GM19240 (cell line): ENCODE data around the gene KIF1A.

Experiments used
- DNase-seq: peaks from one replicate; pipeline ENCODE4 v3.0.0; 2011; ENCODE audit warnings: low spot score; ENCODE audit not compliant: insufficient read length

KIF1A gene

GRCh38 chr2:240736281-240737250 lies 83.5 kb downstream of the KIF1A start:
- no peak for DNase-seq

- DNase-seq: no peak
These were observed 84.5 kb downstream of the KIF1A start for GRCh38 chr2:240735476-240735875.

- no peak for DNase-seq
These were observed 85.3 kb downstream of the KIF1A start for GRCh38 chr2:240734756-240735155.

- DNase-seq: no peak
These were observed 86.1 kb downstream of the KIF1A start for GRCh38 chr2:240733803-240734495.

- no peak for DNase-seq
These were observed 87.0 kb downstream of the KIF1A start for GRCh38 chr2:240732911-240733622.

- no peak for DNase-seq
These were observed 87.8 kb downstream of the KIF1A start for GRCh38 chr2:240732184-240732583.

GRCh38 chr2:240731178-240731545 lies 88.9 kb downstream of the KIF1A start:
- no peak for DNase-seq

GRCh38 chr2:240730501-240731177 lies 89.4 kb downstream of the KIF1A start:
- DNase-seq: no peak

- DNase-seq: no peak
These were observed 91.2 kb downstream of the KIF1A start for GRCh38 chr2:240728827-240729226.

GRCh38 chr2:240728361-240728760 lies 91.7 kb downstream of the KIF1A start:
- no peak for DNase-seq

- no peak for DNase-seq
These were observed 92.1 kb downstream of the KIF1A start for GRCh38 chr2:240727913-240728312.

- DNase-seq: no peak
These were observed 92.6 kb downstream of the KIF1A start for GRCh38 chr2:240727439-240727838.

- no peak for DNase-seq
These were observed 93.1 kb downstream of the KIF1A start for GRCh38 chr2:240726876-240727275.

GRCh38 chr2:240725671-240726070 lies 94.3 kb downstream of the KIF1A start:
- DNase-seq: no peak

- DNase-seq: no peak
These were observed 94.8 kb downstream of the KIF1A start for GRCh38 chr2:240725266-240725665.

GRCh38 chr2:240724431-240724830 lies 95.6 kb downstream of the KIF1A start:
- no peak for DNase-seq

- DNase-seq: no peak
These were observed 96.2 kb downstream of the KIF1A start for GRCh38 chr2:240723851-240724250.

GRCh38 chr2:240722796-240723735 lies 97.0 kb downstream of the KIF1A start:
- no peak for DNase-seq

GRCh38 chr2:240722376-240722775 lies 97.6 kb downstream of the KIF1A start:
- DNase-seq: no peak

- no peak for DNase-seq
These were observed 98.3 kb downstream of the KIF1A start for GRCh38 chr2:240721596-240722180.
